Stimulated activated CD4-positive, alpha-beta T cell treated with anti-CD3 and anti-CD28 coated beads, Interleukin-15, amount 100 ng/mL, for 48 hours (primary cell): Measurements from ENCODE around the gene ABCC3.

Experiments
- DNase-seq, 2 donors: peaks; one replicate each; pipeline ENCODE4 v3.0.0-alpha.2; 2020; ENCODE audit warnings: low read depth in 2 of 2

ABCC3 gene

GRCh38 chr17:50731575-50732460, 97.1 kb downstream of the ABCC3 start:
- DNase-seq = no peak

DNA sequence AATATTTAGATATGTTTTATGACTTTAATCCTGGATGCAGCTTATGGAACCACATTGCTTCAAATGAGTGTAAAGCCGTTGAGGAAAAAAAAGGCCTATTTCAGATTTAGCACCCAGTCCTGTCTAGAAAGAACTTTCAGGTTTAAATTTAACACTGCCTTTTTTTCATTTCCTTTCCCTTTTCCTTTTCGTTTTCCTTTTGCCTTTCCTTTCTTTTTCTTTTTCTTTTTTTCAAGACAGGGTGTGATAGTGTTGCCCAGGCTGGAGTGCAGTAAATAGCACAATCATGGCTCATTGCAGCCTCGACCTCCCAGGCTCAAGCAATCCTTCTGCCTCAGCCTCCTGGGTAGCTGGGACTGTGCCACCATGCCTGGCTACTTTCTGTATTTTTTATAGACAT, 100.6 kb downstream of the ABCC3 start:
- DNase-seq = no peak

DNA sequence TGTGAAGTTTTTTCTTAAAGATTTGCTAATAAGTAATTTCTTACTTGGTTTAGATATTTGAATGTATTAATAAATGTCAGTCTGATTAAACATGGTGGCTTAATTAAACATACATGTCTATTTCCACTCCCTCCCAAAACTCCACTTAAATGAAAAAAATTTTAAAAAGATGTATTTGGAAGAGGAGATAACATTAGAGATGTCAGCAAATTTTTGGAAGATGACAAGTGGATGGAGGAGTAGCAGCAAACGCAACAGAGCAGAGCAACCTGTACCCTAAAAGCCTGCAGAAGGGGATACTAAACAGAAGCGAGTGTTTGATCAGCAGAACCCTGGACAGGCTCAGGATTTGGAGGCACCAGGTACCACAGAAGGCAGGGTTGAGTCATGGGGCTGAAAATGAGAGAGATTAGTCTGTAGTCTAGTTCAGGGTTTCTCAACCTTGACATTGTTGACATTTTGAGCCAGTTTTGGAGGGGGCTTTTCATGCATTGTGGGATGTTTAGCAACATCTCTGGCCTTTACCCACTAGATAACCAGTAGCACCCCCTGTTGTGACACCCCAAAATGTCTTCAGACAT, 102.5 kb downstream of the ABCC3 start:
- no peak for DNase-seq

DNA sequence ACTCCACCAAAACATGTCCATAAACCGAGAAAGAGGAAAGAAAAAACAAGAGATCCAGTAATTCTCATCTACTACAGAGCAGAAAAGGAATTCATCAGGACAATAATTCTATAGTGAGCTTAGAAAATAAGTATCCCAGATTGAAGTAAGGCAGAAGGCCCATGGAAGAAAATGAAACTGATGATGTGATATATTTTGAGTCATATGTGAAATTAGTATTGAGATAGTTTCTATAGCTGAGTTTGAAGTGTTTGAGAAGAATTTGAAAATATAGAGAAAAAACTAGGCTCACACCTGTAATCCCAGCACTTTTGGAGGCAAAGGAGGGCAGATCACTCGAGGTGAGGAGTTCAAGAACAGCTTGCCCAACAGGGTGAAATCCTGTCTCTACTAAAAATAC, 104.4 kb downstream of the ABCC3 start:
- no peak for DNase-seq
